ENCODE data around the gene IKZF4. TPM values are rescaled to one million over a fixed set of nuclear protein-coding genes. Genes with fewer than 3 reads are reported as not detected.
A peak's percentile ranks its signal among the peaks of the same experiment; 100 is the strongest.
"Not testable (repeated sequence)": the region's sequence is repeated elsewhere in the genome, so short reads cannot be mapped to it uniquely, and the experiment has no call there.

The IKZF4 gene
- total RNA-seq, 1 experiment from 2014 or later: 0.89 TPM

DNA sequence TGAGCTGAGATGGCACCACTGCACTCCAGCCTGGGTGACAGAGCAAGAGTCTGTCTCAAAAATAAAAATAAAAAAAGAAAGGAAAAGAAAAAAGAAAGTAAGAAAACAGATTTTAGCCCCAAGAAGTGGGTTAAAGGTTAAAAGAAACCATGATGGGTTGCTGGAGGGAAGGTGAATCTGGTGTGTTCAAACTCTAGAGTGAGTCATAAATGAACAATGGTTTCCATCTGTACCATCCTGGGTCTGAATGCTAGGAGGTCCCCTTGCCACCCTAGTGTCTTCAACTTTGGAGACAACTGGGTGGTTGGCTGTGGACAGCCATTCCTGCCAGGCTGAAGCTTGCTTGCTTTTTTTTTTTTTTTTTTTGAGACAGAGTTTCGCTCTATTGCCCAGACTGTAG lies 19.3 kb downstream of the IKZF4 start:
- DNase-seq (ENCODE audit: low spot score): no peak

DNA sequence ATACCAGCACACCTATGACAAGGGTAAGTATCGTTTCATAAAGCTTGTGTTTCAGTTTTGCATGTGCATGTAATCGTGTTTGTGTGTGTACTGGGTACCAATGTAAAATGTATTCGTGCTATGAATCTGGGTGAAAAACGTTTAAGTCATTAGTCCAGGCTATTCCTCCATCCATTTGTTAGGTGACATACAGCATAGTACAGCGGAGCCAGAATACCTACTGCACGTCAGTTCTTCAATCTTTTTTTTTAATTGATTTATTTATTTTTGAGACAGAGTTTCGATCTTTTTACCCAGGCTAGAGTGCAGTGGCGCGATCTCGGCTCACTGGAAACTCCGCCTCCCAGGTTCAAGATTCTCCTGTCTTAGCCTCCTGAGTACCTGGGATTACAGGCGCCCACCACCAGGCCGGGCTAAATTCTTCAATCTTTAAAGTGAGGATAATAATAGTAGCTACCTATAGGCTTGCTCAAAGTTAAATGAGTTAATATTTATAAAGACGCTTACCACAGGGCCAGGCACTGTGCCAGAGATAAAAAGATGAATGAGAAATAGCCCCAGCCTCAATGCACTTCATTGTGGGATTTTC lies 20.2 kb downstream of the IKZF4 start:
- DNase-seq (ENCODE audit: low spot score): no peak

DNA sequence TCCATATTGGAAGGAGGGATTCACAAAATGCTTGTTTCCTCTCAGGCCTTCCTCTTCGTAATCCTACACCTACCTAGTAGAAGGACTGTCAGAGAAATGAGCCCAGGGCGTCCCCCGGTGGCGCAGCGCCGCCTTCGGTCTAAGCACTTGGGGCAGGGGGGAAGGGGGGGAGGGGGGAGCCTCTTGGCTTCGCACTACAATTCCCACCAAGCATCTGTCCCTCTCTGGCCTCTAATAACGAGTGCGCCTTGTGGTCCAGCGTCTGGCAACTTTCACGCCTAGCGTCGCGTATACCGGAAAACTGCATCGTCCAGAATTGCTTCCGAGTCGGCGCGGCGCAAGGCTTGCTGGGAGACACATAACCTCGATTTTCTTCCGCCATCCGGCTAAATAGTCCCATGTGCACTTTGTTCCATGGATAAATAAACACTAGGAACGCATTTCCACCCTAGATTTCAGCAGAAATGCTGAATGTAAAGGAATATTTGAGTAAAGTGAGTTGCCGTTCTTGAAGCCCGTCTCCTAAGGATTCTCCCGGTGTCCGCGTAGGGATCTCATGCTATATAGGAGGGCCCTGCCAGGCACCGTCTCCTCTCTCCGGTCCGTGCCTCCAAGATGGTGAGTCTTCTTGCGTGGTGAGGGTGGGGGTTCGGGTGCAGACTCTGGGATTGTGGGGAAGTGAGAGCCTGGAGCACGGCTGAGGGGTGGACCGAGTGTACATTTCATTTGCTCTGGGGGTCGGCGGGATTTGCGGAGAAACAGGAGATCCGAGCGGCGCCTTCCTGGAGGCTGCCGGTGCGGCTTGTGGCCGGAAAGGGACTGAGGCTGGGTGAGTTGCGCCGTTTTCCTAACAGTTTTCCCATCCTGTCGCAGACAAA lies 20.9 kb downstream of the IKZF4 start, which contains the start of gene RPS26:
Gene RPS26 (plus strand): TSS at position 367 of the 878 bp plus-strand sequence. CDS start 249 bp downstream, at position 616.
- peak; percentile 99 for DNase-seq (ENCODE audit: low spot score)

DNA sequence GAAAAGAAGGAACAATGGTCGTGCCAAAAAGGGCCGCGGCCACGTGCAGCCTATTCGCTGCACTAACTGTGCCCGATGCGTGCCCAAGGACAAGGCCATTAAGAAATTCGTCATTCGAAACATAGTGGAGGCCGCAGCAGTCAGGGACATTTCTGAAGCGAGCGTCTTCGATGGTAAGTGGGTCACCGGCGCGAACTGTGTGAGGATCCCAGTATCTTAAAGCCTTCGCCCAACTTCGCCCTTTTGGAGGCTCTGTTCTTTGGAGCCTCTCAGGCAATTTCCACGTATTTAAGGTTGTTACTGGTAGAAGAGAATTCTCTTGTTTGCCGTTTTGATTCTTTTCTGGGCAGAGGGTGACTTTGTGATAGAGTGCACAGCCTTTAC lies 21.6 kb downstream of the IKZF4 start:
- not testable (repeated sequence) for DNase-seq (ENCODE audit: low spot score)

DNA sequence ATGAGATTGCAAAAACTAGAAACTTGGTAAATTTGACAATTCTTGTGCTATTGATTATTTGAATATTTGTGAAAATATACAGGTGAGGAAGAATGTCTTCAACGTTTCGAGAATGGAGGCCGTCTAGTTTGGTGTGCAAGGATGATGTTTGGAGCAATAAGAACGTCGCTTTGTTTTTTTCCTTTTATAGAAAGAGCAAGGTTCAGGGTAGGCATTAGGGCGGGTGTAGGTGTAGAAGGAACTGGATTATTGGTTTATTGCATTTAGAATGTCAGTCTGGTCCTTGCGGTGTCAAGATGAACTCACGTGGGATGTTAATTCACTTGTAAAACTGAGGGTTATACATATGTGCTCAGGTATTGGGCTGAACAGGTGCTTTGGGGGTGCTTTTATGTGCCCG lies 22.0 kb downstream of the IKZF4 start:
- no peak for DNase-seq (ENCODE audit: low spot score)

DNA sequence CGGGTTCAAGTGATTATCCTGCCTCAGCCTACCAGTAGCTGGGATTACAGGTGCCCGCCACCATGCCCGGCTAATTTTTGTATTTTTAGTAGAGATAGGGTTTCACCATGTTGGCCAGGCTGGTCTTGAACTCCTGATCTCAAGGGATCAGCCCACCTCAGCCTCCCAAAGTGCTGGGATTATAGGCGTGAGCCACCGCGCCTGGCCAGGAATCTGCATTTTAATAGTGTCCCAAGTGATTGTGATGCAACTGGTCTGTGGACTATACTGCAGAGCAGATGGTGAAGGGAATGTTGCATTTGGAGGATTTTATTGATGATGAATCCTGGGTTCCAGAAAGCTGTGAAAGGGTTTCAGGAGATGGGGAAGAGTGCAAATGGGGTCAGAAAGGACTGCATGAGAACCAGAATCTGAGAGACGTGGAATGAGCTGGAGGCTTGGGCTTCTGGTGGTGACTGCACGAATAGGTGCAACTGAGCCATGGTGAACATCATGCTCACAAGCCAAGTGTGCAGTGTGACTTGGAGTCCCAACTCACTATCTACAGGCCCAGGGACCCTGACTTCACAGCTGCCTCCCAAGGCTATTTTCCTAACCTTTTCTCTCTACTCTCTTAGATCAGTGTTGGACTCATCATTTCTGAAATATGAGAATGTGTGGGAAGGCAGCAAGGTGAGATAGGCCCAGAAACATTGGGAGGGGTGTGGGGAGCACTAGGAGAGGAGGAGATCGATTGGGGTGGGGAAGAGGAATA lies 25.4 kb downstream of the IKZF4 start:
- DNase-seq (ENCODE audit: low spot score): no peak

GRCh38 chr12:56053407-56053893 lies 32.6 kb downstream of the IKZF4 start:
- peak; percentile 26 for DNase-seq (ENCODE audit: low spot score)

DNA sequence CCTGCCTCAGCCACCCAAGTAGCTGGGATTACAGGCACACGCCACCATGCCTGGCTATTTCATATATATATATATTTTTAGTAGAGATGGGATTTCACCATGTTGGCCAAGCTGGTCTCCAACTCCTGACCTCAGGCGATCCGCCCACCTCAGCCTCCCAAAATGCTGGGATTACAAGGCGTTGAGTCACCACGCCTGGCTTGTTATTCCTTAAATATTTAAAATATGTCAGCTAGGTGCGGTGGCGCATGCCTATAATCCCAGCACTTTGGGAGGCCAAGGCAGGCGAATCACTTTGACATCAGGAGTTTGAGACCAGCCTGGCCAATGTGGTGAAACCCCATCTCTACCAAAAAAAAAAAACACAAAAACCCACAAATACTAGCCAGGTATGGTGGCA lies 39.1 kb downstream of the IKZF4 start:
- DNase-seq (ENCODE audit: low spot score): not testable (repeated sequence)

- no peak for DNase-seq (ENCODE audit: low spot score)
Observed at GRCh38 chr12:56061982-56062381, 41.1 kb downstream of the IKZF4 start.

GRCh38 chr12:56062996-56063395 lies 42.2 kb downstream of the IKZF4 start:
- no peak for DNase-seq (ENCODE audit: low spot score)

- DNase-seq (ENCODE audit: low spot score): no peak
Observed at GRCh38 chr12:56071648-56072047, 50.8 kb downstream of the IKZF4 start.

GRCh38 chr12:56074396-56074795 lies 53.6 kb downstream of the IKZF4 start:
- no peak for DNase-seq (ENCODE audit: low spot score)

GRCh38 chr12:56077966-56078365 lies 57.1 kb downstream of the IKZF4 start:
- DNase-seq (ENCODE audit: low spot score): not testable (repeated sequence)

GRCh38 chr12:56078427-56078826 lies 57.6 kb downstream of the IKZF4 start:
- no peak for DNase-seq (ENCODE audit: low spot score)

- DNase-seq (ENCODE audit: low spot score): peak; percentile 64
Observed at GRCh38 chr12:56078931-56079722, 58.3 kb downstream of the IKZF4 start.

DNA sequence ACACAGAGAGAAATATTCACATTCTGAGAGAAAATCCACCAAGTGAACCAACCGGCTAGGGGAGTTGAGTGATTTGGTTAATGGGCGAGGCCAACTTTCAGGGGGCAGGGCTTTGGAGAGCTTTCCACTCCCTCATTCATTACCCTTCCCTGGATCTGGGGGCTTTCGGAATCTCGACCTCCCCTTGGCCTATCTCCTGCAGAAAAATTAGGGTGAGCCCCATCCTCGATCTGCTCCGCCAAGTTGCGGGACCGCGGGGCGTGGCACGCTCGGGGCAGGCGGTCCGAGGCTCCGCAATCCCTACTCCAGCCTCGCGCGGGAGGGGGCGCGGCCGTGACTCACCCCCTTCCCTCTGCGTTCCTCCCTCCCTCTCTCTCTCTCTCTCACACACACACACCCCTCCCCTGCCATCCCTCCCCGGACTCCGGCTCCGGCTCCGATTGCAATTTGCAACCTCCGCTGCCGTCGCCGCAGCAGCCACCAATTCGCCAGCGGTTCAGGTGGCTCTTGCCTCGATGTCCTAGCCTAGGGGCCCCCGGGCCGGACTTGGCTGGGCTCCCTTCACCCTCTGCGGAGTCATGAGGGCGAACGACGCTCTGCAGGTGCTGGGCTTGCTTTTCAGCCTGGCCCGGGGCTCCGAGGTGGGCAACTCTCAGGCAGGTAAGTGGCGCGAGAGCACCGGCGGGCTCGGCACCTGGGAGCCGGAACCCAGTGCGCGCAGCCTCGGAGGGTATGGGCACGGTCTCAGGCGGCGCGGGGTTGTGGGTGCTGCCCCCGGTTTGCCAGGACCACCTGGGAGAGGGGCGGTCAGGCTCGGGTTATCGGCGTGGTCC lies 59.1 kb downstream of the IKZF4 start, which contains the start of gene ERBB3:
Gene ERBB3 (plus strand): TSS at position 443 of the 833 bp plus-strand sequence. CDS start 136 bp downstream, at position 579.
- peak; percentile 74 for DNase-seq (ENCODE audit: low spot score)

- DNase-seq (ENCODE audit: low spot score): no peak
Observed at GRCh38 chr12:56080556-56081138, 59.8 kb downstream of the IKZF4 start.

- no peak for DNase-seq (ENCODE audit: low spot score)
Observed at GRCh38 chr12:56081393-56082347, 60.8 kb downstream of the IKZF4 start.

DNA sequence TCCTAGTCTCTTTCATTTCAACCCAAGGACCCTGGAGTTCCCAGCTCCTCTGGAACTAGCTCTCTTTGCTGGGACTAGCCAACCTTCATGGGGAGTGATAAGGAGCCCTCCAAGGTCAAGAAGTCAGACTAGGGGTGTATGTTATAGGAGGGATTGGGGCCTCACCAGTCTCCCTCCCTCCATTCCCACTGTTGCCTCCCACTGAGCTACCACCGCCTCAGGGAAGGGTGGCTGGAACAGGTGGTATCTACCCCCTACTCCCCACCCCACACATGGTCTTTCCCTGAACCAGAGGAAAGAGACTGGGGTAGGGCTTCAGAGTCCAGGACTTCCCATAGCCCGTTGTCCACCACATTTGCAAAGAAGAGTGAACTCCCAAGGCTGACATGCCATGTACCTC lies 61.5 kb downstream of the IKZF4 start:
- DNase-seq (ENCODE audit: low spot score): no peak
